HG02840 (cell line): ENCODE measurements around the gene ABHD4.
"Not testable (repeated sequence)": the region's sequence is repeated elsewhere in the genome, so short reads cannot be mapped to it uniquely, and the experiment has no call there.

Source experiments
- ATAC-seq: cut with Tn5 transposase; IDR thresholded peaks from one replicate; pipeline ENCODE4 v1.9.1; 2021; ENCODE audit warnings: mild to moderate bottlenecking, moderate library complexity, moderate number of reproducible peaks; ENCODE audit not compliant: unreplicated experiment, low FRiP score

Gene ABHD4

GRCh38 chr14:22598099-22598895, at the start of gene ABHD4:
ABHD4 (plus strand) TSS chr14:22598300; CDS start chr14:22598307, 7 bp downstream.
- ATAC-seq, result no peak

DNA sequence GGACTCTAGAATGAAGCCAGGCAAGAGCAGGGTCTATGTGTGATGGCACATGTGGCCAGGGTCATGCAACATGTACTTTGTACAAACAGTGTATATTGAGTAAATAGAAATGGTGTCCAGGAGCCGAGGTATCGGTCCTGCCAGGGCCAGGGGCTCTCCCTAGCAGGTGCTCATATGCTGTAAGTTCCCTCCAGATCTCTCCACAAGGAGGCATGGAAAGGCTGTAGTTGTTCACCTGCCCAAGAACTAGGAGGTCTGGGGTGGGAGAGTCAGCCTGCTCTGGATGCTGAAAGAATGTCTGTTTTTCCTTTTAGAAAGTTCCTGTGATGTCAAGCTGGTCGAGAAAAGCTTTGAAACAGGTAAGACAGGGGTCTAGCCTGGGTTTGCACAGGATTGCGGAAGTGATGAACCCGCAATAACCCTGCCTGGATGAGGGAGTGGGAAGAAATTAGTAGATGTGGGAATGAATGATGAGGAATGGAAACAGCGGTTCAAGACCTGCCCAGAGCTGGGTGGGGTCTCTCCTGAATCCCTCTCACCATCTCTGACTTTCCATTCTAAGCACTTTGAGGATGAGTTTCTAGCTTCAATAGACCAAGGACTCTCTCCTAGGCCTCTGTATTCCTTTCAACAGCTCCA, 48.7 kb upstream of the ABHD4 start:
- no peak for ATAC-seq

- peak; percentile 65 for ATAC-seq
Measured at GRCh38 chr14:22549981-22550673, 48.0 kb upstream of the ABHD4 start.

DNA sequence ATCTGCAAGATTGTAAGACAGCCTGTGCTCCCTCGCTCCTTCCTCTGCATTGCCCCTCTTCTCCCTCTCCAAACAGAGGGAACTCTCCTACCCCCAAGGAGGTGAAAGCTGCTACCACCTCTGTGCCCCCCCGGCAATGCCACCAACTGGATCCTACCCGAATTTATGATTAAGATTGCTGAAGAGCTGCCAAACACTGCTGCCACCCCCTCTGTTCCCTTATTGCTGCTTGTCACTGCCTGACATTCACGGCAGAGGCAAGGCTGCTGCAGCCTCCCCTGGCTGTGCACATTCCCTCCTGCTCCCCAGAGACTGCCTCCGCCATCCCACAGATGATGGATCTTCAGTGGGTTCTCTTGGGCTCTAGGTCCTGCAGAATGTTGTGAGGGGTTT, 46.5 kb upstream of the ABHD4 start:
- ATAC-seq, result no peak

- ATAC-seq, result no peak
Measured at GRCh38 chr14:22552001-22552826, 45.9 kb upstream of the ABHD4 start.

- ATAC-seq, result no peak
Measured at GRCh38 chr14:22552827-22553076, 45.3 kb upstream of the ABHD4 start.

GRCh38 chr14:22553445-22553844, 44.7 kb upstream of the ABHD4 start:
- ATAC-seq, result no peak

GRCh38 chr14:22553861-22554497, 44.1 kb upstream of the ABHD4 start:
- not testable (repeated sequence) for ATAC-seq

DNA sequence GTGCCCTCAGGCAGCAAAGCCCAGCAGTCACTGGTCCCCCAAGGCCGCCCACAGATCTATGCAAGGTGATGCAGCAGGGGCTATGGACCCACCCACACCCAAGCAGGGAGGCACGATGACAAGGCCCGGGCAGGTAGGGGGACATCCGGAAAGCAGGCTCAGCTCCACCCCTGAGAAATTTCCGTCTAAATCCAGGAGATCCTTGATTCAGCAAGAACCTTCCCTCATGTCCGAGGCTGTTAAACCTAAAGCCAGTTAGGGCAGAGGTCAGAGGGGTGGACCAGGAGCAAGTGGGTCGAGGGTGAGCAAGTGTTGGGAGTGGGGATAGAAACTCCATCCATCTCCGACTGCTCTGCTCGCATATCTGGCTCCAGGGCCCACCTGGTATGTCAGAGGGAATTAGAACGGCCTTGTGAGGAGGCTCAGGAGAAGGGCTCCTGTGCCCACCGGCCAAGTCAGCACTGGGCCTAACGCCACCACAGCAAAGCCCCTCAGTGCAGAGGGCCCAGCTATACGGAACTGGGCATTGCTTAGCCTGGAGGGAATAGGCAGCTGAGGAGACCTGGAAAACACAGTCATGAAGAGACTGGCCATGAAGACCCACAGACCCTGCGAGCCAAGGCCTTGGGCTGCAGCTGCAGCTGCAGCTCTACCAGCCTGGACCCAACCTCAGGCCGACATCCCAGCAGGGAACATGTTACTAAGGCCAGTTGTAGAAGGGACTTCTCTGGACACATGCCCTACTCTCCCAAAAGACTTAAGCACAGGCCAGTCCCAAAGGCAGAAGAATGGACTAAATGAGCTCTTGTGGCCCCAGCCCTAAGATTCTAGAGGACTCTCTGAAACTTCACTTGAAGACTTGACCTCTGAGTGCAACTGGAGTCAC, 43.4 kb upstream of the ABHD4 start:
- no peak for ATAC-seq

DNA sequence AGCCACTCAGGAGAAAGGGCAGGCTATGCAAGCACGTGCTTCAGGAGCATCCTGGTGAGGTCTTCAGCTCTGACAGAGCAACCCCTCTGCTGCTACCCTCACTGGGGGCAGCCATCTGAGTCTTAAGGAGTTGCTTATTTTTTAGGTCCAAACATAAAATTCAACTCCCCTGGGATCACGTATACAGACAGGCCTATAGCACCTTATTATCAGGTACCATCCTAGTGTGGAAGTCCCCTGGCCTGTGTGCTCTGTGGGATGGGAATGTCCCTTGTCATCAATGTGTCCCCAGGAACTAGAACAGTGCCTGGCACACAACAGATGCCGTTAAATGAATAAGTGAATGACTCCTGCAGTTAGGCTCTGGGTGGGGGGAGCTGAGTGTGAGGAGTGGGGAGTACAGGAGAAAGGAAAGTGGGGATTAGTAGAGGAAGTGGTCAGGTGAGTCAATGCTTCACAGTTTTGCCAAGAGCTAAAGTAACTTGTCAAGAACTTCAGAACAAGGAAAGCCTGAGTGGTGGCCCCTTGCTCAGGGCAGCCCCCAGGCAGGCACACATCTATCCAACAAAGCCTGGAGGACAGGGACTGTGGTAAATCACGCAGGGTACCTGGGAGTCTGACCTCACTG, 42.6 kb upstream of the ABHD4 start:
- peak; percentile 6 for ATAC-seq

DNA sequence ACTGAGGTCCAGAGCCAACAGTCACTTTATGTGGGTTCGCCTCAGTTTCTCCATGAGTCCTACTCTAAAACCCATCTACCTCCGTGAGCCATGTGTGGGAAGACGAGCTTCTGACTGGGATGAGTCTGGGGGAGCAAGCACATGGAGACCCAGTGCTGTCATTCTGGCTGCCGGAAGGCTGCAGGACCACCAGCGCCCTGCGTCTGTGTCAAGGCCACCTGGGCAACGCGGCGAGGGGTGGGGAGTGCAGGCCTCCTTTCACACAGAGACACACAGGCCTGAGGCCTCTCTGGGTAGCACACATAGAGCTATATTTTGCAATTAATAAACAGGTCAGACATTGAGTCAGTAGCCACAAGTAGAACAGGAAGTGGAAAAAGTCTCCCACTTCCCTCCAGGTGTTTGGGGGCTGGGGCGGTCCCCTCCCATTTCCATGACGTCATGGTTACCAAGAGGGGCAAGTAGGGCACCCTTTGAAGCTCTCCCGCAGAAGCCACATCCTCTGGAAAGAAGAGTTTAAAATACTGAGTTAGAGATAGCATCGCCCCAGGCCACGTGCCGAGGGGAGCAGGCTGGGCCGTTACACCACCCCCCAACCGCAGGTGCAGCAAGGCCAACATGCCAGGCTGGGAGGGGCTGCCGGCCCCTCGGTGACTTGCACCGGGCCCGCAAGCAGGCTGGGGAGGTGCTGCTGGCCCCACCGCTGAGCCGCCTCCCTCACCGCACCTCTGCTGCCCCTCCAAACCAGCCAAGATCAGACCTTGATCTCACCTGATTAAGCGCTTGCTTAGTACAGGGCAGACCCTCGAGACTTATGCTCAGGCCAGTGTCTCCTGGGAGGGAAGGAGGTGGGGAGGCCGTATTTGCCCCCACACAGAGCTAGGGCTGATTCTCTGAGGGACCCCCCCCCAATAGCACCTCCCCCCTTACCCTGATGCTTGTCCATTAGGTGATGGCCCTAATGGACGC, 41.8 kb upstream of the ABHD4 start:
- ATAC-seq, result peak; percentile 68

DNA sequence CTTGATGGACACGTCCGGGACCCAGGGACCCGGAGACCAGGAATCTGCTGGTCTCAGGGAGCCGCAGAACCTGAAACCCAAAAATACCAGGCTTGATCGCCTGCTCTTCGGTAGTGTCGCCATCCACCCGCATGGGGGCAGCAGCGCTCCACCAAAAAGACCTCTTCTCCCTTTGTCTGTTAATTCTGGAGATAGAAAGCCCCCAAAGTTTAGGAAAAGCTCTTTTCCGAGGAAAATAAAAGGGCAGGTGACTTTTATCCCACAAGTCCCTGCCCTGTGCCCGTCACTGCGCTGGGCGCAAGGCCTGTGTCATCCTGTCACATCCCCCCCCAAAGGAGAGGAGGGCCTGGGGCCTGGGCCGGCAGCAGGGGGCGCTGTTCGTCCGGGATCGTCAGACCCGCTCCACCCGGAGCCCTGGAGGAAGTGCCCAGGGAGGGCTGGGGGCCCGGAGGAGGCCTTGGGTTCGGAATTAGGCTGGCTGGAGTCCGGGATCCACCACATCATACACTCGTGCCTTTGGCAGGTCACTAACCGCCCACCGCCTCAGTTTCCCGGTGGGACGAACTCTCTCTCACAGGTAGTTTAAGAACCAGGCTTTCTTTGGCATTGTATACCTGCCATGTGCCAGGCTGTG, 41.0 kb upstream of the ABHD4 start:
- ATAC-seq, result peak; percentile 33

- ATAC-seq, result no peak
Measured at GRCh38 chr14:22557846-22558220, 40.3 kb upstream of the ABHD4 start.

GRCh38 chr14:22558221-22558913, 39.7 kb upstream of the ABHD4 start:
- no peak for ATAC-seq

GRCh38 chr14:22559041-22559440, 39.1 kb upstream of the ABHD4 start:
- no peak for ATAC-seq

GRCh38 chr14:22560662-22561365, 37.3 kb upstream of the ABHD4 start:
- no peak for ATAC-seq
